Measurements from ENCODE around the gene OPA3.

DNA sequence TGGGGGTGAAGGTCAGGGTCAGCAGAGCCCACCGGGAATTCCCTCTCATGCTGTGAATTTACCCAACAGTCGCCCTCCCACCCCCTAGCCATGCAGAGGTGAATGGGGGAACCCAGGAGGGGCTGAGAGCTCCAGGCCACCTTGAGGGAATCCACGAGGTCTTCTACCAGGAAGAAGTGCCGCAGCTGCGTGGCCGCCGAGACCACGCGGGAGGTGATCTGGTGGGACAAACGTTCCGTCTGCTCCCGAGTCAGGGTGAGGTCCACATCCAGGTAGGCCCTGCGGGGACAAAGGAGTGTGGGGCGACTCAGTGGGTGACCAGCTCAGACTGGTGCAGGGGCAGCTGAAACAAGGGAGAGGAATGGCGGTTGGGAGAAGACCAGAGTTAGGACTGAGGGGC is 95.9 kb downstream of the OPA3 start:
- TF ChIP-seq, protein P1, sequence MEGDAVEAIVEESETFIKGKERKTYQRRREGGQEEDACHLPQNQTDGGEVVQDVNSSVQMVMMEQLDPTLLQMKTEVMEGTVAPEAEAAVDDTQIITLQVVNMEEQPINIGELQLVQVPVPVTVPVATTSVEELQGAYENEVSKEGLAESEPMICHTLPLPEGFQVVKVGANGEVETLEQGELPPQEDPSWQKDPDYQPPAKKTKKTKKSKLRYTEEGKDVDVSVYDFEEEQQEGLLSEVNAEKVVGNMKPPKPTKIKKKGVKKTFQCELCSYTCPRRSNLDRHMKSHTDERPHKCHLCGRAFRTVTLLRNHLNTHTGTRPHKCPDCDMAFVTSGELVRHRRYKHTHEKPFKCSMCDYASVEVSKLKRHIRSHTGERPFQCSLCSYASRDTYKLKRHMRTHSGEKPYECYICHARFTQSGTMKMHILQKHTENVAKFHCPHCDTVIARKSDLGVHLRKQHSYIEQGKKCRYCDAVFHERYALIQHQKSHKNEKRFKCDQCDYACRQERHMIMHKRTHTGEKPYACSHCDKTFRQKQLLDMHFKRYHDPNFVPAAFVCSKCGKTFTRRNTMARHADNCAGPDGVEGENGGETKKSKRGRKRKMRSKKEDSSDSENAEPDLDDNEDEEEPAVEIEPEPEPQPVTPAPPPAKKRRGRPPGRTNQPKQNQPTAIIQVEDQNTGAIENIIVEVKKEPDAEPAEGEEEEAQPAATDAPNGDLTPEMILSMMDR (optimal IDR thresholded peaks at IDR 0.05 in 1 of 3, IDR thresholded peaks at IDR 0.05 in 1 of 3, conservative IDR thresholded peaks at IDR 0.05 in 1 of 3; ENCODE audit: extremely low read depth in 1 of 3, insufficient read depth in 2 of 3, low read length in 3 of 3), result no peak
- TF ChIP-seq EZH2 (IDR thresholded peaks at IDR 0.05; ENCODE audit: low read length), result no peak

All from keratinocyte (primary cell).